ENCODE measurements around the gene SHC1.
A peak's percentile ranks its signal among the peaks of the same experiment; 100 is the strongest.

The SHC1 gene

DNA sequence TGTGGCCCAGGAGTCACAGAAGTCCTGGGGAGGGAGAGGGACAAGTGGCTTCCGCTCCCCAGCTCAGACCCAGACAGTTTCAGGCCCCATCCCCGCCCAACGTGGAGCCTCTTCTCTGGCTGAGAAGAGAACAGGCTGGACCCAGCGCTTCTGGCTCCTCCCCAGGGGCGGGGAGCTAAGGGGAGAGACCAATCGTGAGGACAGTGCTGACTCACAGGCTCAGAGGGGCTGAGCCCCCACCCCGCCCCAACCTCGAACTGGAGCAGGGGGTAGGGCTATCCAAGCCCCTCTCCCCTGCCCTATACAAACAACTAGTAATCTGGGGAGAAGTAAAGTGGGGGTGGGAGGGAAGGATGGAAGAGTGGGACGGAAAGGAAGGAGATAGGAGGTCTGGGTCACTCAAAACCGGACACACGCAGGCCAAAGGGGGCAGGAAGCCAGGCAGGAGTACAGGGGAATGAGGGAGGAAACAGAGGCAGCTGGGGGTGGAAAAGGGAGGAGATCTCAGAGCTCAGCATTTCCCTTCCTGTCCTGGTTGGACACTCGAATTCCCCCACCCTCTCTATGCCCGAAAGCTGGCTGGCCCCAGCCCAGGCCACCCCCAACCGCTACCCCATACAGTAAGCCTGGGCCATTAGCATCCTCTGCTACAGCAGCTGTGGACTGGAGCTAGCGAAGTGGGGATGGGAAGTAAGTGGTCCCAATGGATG lies at the start of gene SHC1:
Gene SHC1, minus strand, starts transcription at position 117 of the 710 bp plus-strand sequence. CDS start 221 bp downstream, outside the sequence.
- Histone ChIP-seq H3K4me3 (peak within 1 kb of the TSS; percentile 62), H3K4me1 (peaks cover 59% of the 10 kb centered on the region), H3K9me3 (no peaks in the 10 kb centered on the region), H3K27ac (peak within 1 kb of the TSS; percentile 83), H3K36me3 (peaks cover 40% of the 10 kb centered on the region), H3K27me3 (no peaks in the 10 kb centered on the region), H4K20me1 (peaks cover 48% of the 10 kb centered on the region), H3K9ac (peak within 1 kb of the TSS; percentile 77), H3K4me2 (peak within 1 kb of the TSS; percentile 97)
- no peak for TF ChIP-seq Cebpa-rat (IDR thresholded peaks at IDR 0.05)

GRCh38 chr1:155019377-155020245 lies 49.1 kb upstream of the SHC1 start:
- H3K27ac ChIP-seq: 0 out of 2 replicates have a peak overlapping the region, but pooled peaks have one; percentile 13

DNA sequence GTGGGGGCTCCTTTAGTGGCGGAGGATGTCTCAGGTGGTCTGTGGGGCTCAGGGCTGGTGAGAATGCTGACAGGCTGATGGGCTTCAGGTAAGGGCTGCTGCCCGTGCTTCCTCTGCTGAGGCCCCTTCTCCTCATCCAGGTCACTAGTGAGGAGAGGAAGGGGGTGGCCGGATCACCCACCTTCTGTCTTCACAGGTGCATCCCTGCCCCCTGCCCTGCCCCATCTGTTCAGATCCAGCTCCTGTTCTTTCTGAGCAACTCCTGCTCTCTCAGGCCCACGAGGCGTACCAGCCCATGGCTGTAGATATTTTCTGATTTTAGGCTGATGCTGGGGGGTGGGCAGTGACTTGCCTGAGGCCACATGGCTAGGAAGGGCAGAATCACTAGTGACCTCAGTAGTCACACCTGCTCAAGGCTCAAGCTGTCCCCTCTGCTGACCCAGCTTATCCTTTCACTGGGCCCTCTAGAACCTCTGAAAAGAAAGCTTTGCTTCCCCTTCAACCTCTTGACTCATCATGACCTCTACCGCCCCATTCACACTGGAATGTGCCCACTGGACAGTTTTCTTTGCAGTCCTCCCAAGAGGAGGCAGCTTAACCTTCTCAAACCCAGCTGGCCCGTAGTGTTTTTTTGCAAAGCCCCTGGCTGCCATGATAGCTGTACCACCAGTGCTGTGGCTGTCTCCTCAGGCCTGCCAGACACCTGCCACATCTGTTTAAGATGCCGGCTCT lies 48.2 kb upstream of the SHC1 start:
- H3K4me2 ChIP-seq: peak overlapping the region; percentile 95
- H3K36me3 ChIP-seq: peaks cover 33% of the 10 kb centered on the region
- H3K27me3 ChIP-seq: no peaks in the 10 kb centered on the region
- H3K27ac ChIP-seq: peak overlapping the region; percentile 13; the same call in 1 of the 2 replicates
- peak overlapping the region; percentile 63; the same call in 1 of the 2 replicates for H3K9ac ChIP-seq
- H4K20me1 ChIP-seq: peaks cover 31% of the 10 kb centered on the region; the same call in 1 of the 2 replicates
- peaks cover 72% of the 10 kb centered on the region for H3K4me1 ChIP-seq
- H3K4me3 ChIP-seq: no peak overlapping the region
- no peaks in the 10 kb centered on the region for H3K9me3 ChIP-seq
- TF ChIP-seq Cebpa-rat (IDR thresholded peaks at IDR 0.05): no peak

More at GRCh38 chr1:155019377-155020245, 49.1 kb upstream of the SHC1 start:
- Histone ChIP-seq H3K9me3 (no peaks in the 10 kb centered on the region), H3K4me2 (no peak overlapping the region), H3K27me3 (no peaks in the 10 kb centered on the region), H3K36me3 (peaks cover 25% of the 10 kb centered on the region), H3K9ac (no peak overlapping the region), H4K20me1 (peaks cover 23% of the 10 kb centered on the region; the same call in 1 of the 2 replicates), H3K4me3 (no peak overlapping the region), H3K4me1 (peaks cover 63% of the 10 kb centered on the region)
- no peak for TF ChIP-seq Cebpa-rat (IDR thresholded peaks at IDR 0.05)

GRCh38 chr1:155017946-155018316 lies 47.4 kb upstream of the SHC1 start:
- peak overlapping the region; percentile 95 for H3K4me2 ChIP-seq
- no peaks in the 10 kb centered on the region for H3K9me3 ChIP-seq
- TF ChIP-seq Cebpa-rat (IDR thresholded peaks at IDR 0.05): no peak
- no peaks in the 10 kb centered on the region for H3K27me3 ChIP-seq
- peaks cover 36% of the 10 kb centered on the region; the same call in 1 of the 2 replicates for H4K20me1 ChIP-seq
- H3K36me3 ChIP-seq: peaks cover 34% of the 10 kb centered on the region
- peak overlapping the region; percentile 63 for H3K9ac ChIP-seq
- H3K4me3 ChIP-seq: peak overlapping the region; percentile 63
- H3K27ac ChIP-seq: peak overlapping the region; percentile 71
- H3K4me1 ChIP-seq: peaks cover 75% of the 10 kb centered on the region

DNA sequence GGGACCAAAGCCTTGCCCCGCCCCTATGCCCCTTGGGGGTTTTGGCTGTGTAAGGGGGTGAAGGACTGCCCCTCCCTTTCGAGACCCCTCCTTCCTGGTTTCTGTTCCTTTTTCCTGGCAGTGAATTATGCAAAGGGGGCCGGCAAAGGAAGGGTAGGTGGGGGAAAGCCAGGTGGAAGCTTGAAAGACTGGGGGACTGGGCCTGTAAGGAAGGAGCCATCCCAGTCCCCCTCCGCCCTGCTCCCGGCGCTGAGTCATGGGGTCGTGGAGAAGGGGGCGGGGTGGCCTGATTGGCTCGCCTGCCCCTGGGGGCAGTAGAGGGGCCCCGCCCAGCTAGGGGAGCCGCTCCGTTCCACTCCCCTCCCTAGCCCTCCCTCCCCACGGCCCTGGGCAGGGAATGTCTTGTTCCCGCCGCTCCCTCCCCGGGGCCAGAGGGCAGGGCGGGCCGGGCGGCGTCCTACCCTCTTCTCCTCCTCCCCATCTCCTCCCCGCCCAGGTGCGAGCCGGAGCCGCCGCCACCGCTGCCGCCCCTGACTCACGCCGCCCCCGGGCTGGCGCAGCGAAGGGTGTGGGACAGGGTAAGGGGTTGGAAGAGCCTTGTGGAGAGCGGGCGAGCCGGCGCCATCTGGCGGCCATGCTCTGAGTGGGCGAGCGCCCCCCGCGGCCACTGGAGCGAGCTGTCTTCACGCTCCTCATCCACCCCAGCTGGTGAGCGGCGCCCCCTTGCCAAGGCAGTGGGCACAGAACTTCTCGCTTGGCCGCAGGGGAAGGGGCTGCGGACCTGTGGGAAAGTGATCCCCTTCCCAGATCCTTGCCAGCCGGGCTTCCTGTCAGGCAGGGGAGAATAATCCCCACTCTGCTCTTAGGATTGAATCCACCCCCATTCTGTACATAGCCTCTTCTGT lies 46.7 kb upstream of the SHC1 start:
- peak overlapping the region; percentile 63 for H3K4me3 ChIP-seq
- no peaks in the 10 kb centered on the region for H3K9me3 ChIP-seq
- H3K4me2 ChIP-seq: peak overlapping the region; percentile 95
- H3K27me3 ChIP-seq: no peaks in the 10 kb centered on the region
- peak overlapping the region; percentile 63 for H3K9ac ChIP-seq
- H3K36me3 ChIP-seq: peaks cover 34% of the 10 kb centered on the region
- peak overlapping the region; percentile 71 for H3K27ac ChIP-seq
- TF ChIP-seq Cebpa-rat (IDR thresholded peaks at IDR 0.05): no peak
- H4K20me1 ChIP-seq: peaks cover 42% of the 10 kb centered on the region; the same call in 1 of the 2 replicates
- H3K4me1 ChIP-seq: peaks cover 75% of the 10 kb centered on the region

GRCh38 chr1:155016231-155016831 lies 45.8 kb upstream of the SHC1 start:
- Histone ChIP-seq H4K20me1 (peaks cover 46% of the 10 kb centered on the region; the same call in 1 of the 2 replicates), H3K9me3 (no peaks in the 10 kb centered on the region), H3K36me3 (peaks cover 34% of the 10 kb centered on the region), H3K4me1 (peaks cover 84% of the 10 kb centered on the region), H3K27ac (peak overlapping the region; percentile 71; the same call in 1 of the 2 replicates), H3K4me2 (peak overlapping the region; percentile 95), H3K9ac (peak overlapping the region; percentile 63; the same call in 1 of the 2 replicates), H3K27me3 (no peaks in the 10 kb centered on the region), H3K4me3 (peak overlapping the region; percentile 63; the same call in 1 of the 2 replicates)
- no peak for TF ChIP-seq Cebpa-rat (IDR thresholded peaks at IDR 0.05)

GRCh38 chr1:155015527-155016230 lies 45.1 kb upstream of the SHC1 start:
- no peaks in the 10 kb centered on the region for H3K9me3 ChIP-seq
- peaks cover 91% of the 10 kb centered on the region for H3K4me1 ChIP-seq
- H4K20me1 ChIP-seq: peaks cover 46% of the 10 kb centered on the region; the same call in 1 of the 2 replicates
- peaks cover 39% of the 10 kb centered on the region for H3K36me3 ChIP-seq
- H3K4me3 ChIP-seq: no peak overlapping the region; the same call in 1 of the 2 replicates
- H3K4me2 ChIP-seq: peak overlapping the region; percentile 95
- peak overlapping the region; percentile 13 for H3K27ac ChIP-seq
- H3K27me3 ChIP-seq: no peaks in the 10 kb centered on the region
- no peak overlapping the region for H3K9ac ChIP-seq
- no peak for TF ChIP-seq Cebpa-rat (IDR thresholded peaks at IDR 0.05)

Data from BLaER1 (cell line).